K562 (cell line): ENCODE data around the gene OPA3. TPM values are rescaled to one million over a fixed set of nuclear protein-coding genes. Genes with fewer than 3 reads are reported as not detected.

ENCODE experiments used
- AFF4 ChIP-seq: sonication (generic); formaldehyde crosslinking; IDR thresholded peaks from 2 replicates; pipeline ENCODE4 v1.8.0; 2023; ENCODE audit warnings: mild to moderate bottlenecking, missing genetic modification reagents
- ARNT ChIP-seq, 2 experiments: fragments of 450-650 bp; IDR thresholded peaks; 2 replicates each; pipeline ENCODE4 v1.6.1; 2016; ENCODE audit warnings: mild to moderate bottlenecking in 1 of 2
- BHLHE40 ChIP-seq: IDR thresholded peaks from 2 replicates; pipeline ENCODE4 v1.6.1; 2011; ENCODE audit warnings: low read length, improper control_type of control experiment
- CEBPG ChIP-seq, 3 experiments: fragments of 200-800 bp in 1 of 3; sonication (Bioruptor generic) in 1 of 3; sonication (generic) in 1 of 3; formaldehyde crosslinking in 1 of 3; IDR thresholded peaks in 2 of 3; conservative IDR thresholded peaks in 1 of 3; 2 replicates each; pipeline versions ENCODE4 v1.6.1 to v1.8.0; 2016 to 2022; ENCODE audit warnings: missing compliant biosample characterization in 2 of 3, missing genetic modification characterization in 2 of 3, mild to moderate bottlenecking in 1 of 3, missing genetic modification reagents in 1 of 3
- HOMEZ ChIP-seq: fragments of 250-450 bp; sonication (Bioruptor Pico); IDR thresholded peaks from 2 replicates; pipeline ENCODE4 v1.4.0; 2020; ENCODE audit warnings: mild to moderate bottlenecking, moderate library complexity
- NFYB ChIP-seq: IDR thresholded peaks from 2 replicates; pipeline ENCODE4 v1.6.1; 2011; ENCODE audit warnings: mild to moderate bottlenecking, moderate library complexity; ENCODE audit not compliant: insufficient read length; ENCODE audit errors: extremely low read depth
- PPARD ChIP-seq: fragments of 250-450 bp; sonication (Bioruptor Pico); IDR thresholded peaks from 2 replicates; pipeline ENCODE4 v1.8.0; 2022; ENCODE audit warnings: inconsistent platforms, mild to moderate bottlenecking, moderate library complexity
- TCF15 ChIP-seq: fragments of 250-450 bp; sonication (Bioruptor Pico); IDR thresholded peaks from 2 replicates; pipeline ENCODE4 v1.8.0; 2022; ENCODE audit warnings: moderate library complexity, mild to moderate bottlenecking, inconsistent platforms
- TSHZ1 ChIP-seq: fragments of 250-450 bp; sonication (Bioruptor Pico); IDR thresholded peaks from 2 replicates; pipeline ENCODE4 v1.4.0; 2020; ENCODE audit warnings: mild to moderate bottlenecking, moderate library complexity
- UBTF ChIP-seq, 2 experiments: IDR thresholded peaks; 2 replicates each; pipeline ENCODE4 v1.6.1; 2012; ENCODE audit warnings: improper control_type of control experiment in 2 of 2, low read depth in 2 of 2, low read length in 2 of 2, borderline replicate concordance in 1 of 2
- ZNF12 ChIP-seq: sonication (generic); formaldehyde crosslinking; IDR thresholded peaks from 2 replicates; pipeline ENCODE4 v1.4.0; 2020; ENCODE audit warnings: mild to moderate bottlenecking, missing genetic modification reagents
- ZNF277 ChIP-seq: fragments of 250-450 bp; sonication (Bioruptor Pico); IDR thresholded peaks from 2 replicates; pipeline ENCODE4 v1.8.0; 2022; ENCODE audit warnings: inconsistent platforms, mild to moderate bottlenecking, moderate library complexity, borderline replicate concordance
- polyA plus RNA-seq, 8 experiments: library from polyadenylated mRNA; depleted of rRNA in 4 of 8; stranded (reverse) in 5 of 8; unstranded in 3 of 8; fragments of >200 nt; fragmentation: Nextera tagmentation in 2 of 8; fragmentation: Illumina TruSeq in 1 of 8; extraction: Ambion mirVana in 2 of 8; extraction: Trizol in 1 of 8; gene quantifications; 2 replicates each; pipeline versions ENCODE4 v1.2.1 to v1.2.3, GENCODE V29; 2011 to 2014; ENCODE audit warnings: inconsistent platforms in 1 of 8, missing spikeins in 1 of 8
- total RNA-seq, 7 experiments: library from RNA; depleted of rRNA in 6 of 7; stranded (reverse); fragments of >200 nt in 6 of 7; fragmentation: Illumina TruSeq in 2 of 7; extraction: Trizol in 2 of 7; gene quantifications; 2 replicates each; pipeline versions ENCODE4 v1.2.1 to v1.2.3, GENCODE V29; 2011 to 2021; ENCODE audit warnings: low replicate concordance in 1 of 7

Gene OPA3
- total and polyA plus RNA-seq, 9 of the 15 experiments (the other 6 are each of a cell fraction or from before 2014, with no cell fraction given): 1.4 to 18.8 (median 9.0) TPM

- TF ChIP-seq AFF4 (no peak), UBTF (IDR thresholded peaks at IDR 0.05; ENCODE audit: borderline replicate concordance in 1 of 2, low read depth in 2 of 2, low read length in 2 of 2) (no peak), HOMEZ (no peak), ARNT (IDR thresholded peaks at IDR 0.05) (no peak), BHLHE40 (0 out of 2 replicates have a peak, but pooled peaks have one; percentile 18), PPARD (CRISPR knock-in tag) (no peak), TSHZ1 (CRISPR knock-in tag) (no peak), TCF15 (CRISPR knock-in tag) (no peak), CEBPG (CRISPR knock-in tag; IDR thresholded peaks at IDR 0.05) (no peak), CEBPG (tag; conservative IDR thresholded peaks at IDR 0.05 in 1 of 2, IDR thresholded peaks at IDR 0.05 in 1 of 2) (no peak), ZNF12 (CRISPR knock-in tag) (no peak), NFYB (no peak), ZNF277 (CRISPR knock-in tag) (no peak)
Observed at GRCh38 chr19:45523642-45524256, 60.9 kb downstream of the OPA3 start (continued).
